Measurements from ENCODE around the gene VAV2.
"Not testable (repeated sequence)": the region's sequence is repeated elsewhere in the genome, so short reads cannot be mapped to it uniquely, and the experiment has no call there.

VAV2 gene

DNA sequence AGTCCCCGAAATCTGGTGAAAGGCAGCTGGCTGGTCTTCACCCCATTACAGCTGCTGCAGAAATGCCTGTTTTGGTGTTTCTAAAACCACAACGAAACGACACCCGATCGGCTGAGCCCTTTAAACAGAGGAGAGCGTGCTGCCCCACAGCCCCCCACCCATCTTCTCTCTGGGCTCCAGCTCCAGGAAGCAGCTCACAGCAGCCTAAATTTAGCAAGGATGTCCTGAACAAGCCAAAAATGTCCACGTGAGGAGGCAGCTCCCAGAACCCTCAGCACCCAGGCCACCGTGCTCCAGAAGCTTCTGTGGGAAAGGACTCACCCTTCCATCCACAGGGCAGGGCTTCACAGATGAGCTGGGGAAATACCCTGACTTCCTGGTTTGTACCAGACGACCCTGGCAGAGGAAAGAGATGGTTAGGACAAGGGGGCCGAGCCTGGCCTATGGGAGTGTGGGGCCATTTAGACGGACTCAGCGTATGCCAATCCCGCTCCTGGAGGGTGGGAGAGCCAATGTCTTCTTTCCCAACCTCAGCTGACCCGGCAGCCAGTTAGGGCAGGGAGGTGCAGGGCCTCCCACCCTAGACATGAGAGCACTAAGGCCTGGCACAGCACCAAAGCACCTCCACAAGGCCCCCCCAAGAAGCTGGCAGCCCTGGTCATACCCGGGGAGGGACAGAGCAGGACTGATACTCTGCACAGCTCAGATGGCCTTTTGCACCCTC, 214.9 kb downstream of the VAV2 start:
- no peak for DNase-seq

DNA sequence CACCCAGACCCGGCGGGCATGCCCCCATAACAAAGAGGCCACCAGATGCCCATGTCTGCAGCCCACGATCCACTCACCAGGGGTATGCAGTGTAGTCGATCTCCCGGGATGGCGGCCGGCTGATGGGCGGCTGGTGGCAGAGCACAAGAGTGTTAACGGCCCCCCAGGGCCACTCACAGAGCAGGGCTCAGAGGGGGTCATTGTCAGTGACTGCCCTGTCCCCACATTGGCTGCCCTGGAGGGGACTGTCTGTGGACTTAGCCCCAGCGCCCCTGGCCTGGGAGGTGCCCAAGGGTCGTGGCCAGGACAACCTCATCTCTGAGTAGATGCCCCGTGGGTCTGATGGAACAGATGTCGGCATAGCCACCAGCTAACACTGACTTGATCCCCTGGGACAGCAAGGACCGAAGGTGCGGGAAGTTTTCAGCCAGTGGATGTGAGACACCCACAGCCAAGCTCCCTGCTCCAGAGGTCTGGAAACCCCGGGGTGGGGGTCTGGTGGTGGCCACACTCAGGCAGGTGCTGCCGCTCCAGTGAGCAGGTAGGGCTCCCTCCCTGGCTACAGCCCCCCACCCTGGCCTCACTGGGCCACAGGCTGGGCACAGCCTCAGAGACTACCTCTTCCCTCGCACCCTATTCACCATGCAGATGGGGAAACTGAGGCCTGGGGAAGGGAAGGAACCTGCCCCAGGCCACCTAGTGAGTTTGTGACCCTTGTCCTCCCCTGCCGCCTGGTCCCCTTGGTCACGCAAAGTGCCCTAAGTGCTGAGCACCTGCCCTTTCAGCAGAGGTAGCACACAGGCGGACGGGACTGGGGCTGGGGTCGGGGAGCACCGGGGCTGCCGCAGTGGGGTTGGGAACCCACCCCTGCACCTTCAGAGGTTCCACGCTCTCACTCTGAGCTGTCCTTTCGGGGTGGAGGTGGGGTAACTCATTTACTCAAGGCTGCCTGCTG, 215.9 kb downstream of the VAV2 start:
- DNase-seq: no peak

DNA sequence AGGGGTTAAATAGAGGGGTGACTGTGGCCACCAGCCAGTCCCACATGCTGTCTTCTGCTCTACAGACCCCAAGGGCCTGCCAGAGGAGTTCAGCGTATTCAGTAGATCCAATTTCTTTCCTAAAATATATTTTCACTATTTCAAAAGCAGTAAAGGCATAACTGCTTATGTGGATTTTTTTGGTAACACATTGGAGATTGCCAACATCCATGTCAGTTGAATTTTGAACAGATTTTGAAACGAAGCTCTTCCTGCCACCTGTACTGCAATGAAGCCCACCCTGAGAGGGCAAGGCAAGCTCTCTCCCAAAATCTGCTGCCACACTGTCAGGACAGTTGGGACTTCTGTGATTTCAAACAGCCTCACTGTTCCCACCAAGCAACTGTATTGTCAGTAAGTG, 216.8 kb downstream of the VAV2 start:
- DNase-seq: no peak

DNA sequence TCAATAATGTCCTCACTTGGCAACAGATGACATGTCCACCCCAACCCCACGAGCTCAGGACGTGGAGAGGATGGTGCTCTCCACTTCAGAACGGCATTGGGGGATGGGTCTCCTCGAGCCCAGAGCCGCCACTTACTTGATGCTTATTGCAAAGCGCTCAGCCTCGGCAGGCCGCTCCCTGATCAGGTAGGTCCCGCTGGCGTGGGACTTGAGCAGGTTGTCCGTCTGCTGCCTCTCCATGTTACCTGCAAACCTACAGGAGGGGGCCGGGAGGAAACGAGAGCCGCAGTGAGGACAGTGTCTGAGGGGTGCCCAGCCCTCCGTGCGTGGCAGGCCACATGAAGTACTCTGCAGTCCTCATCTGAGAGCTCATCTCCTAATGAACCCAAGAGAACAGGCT, 217.3 kb downstream of the VAV2 start:
- DNase-seq: no peak

DNA sequence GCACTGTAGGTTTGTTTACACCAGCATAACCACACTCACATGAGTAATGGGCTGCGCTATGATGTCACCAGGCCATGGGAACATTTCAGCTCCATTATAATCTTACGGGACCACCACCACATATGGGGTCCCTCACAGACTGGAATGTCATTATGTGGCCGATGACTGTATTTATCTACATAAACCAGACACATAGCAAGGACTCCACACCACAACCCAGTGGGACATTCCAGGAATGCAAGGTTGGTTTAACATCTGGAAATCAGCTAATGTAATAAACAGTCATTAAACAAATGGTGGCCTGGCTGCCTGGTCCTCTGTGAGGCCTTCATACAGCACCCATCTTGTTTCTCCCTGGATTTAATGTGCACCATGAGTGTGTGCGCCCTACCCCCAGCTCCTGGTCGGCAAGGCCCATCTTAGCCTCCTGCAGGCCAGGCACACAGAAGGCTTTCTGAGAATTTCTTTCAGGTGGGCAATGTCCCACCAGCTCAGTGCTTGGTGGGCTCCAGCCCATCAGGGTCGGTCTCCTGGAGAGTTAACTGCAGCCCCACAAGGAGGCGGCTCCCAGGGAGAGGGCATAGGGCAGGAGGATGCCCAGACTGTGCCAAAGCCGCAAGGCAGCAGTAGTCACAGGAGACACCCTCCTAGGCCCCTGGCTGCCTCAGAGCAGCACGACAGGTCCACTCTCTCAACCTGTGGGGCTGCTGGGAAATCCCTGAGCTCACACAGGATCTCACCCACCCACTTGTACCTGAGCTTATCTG, 218.1 kb downstream of the VAV2 start:
- DNase-seq: no peak

GRCh38 chr9:133772581-133772980, 219.5 kb downstream of the VAV2 start:
- DNase-seq: no peak

GRCh38 chr9:133771486-133772482, 220.3 kb downstream of the VAV2 start:
- no peak for DNase-seq

DNA sequence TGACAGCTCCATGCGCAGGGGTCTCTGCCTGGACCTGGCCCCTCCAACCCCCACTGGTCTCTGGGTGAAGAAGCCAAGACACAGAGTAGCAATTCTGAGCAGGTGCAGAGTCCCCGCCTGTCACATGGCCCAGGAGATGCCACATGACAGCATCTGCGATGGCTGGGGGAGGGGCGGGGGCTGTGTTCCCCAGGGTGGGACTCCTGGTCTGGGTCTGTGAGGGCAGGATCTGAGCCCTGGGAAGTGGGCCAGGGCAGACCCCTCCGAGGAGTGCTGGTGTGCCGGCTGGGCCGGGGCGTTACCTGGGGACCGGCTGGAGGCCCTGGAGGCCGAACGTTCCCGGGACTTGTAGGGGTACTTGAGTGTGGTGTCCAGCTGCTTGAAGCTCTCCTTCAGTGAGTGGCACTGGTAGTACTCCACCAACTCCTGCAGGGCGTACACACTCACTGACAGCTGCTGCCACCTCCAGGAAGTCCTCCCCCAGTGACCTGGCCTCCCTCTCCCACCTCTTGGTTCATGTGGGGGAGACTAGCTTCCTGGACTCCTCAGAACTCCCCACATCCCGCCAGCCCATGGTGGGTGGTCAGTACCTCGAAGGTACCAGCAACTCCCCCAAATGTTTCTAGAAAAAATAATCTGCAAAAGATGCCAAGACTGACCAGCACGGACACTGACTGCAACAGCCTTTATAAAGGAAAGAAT, 221.9 kb downstream of the VAV2 start:
- DNase-seq: no peak

DNA sequence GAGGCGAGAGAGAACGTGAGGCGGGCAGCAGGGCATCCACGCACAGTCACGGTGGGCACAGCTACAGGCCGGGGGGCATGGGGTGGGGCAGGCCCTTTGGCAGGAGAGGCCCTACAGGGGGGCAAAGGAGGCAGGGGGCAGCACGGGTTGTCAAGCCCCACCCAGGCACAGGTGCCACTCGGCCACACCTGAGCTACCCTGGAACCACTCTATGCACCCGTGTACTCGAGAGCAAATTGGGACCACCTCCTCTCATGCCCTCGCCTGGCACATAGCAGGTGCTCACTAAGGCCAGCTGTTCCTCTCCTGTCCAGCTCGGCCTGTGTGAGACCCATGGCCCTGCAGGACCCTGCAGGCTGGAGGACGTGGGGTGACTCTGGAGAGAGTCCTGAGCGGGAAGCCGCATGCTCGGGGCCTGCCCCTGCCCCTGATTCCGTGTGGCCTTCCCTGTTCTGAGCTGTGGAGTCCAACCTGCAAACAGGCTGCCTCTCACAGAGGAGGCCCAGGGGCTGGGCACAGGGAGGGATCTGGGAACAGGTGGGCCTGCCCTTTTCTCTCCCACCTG, 222.5 kb downstream of the VAV2 start:
- DNase-seq: no peak

DNA sequence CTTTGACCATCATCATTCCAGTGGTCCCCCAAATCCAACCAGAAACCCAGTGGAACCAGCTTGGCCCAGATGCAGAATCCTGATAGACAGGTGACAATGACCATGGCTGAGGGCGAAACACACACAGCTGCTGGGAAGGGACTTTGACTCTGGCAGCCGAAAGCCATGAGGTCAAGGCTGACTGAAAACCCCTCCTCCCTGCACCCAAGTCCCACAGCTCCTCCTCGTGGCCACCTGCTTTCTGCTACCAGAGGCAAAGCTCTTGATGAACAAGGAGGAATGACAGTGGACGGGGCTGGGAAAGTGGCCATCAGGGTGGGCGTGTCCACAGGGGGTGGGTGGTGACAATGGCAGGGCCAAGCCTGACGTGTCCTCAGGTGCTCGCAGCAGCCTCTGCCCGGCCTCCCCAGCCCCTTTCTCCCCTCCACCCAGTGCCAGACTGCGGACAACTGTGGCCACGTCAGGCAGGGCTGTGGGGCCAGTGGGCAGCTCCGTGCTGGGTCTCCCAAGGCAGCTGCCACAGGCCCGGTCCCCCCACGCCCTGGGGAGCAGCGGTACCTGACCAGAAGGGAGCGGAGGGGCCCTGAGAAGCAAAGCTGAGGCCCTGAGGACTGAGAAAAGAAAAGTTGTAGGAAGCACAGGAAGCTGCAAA, 223.1 kb downstream of the VAV2 start:
- DNase-seq: no peak

- no peak for DNase-seq
These were observed 223.7 kb downstream of the VAV2 start for GRCh38 chr9:133768371-133768858.

DNA sequence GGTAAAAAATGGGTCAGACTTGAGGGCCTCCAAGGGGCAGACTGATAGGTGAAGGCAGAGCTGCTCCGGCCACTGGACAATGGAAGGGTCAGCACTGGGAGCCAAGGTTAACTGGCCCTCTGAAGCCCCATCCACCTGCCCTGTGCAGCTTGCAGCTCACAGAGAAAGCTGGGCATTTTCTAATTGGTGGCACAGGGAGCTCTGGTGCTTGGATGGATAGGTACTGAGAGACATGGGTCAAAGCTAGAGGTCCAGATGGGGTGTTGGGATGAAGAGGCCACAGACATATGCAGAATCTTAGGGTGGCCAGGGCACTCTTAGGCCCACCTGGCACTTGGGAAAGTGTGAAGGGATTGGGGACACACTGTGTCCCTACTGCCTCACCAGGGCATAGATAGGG, 224.5 kb downstream of the VAV2 start:
- no peak for DNase-seq

DNA sequence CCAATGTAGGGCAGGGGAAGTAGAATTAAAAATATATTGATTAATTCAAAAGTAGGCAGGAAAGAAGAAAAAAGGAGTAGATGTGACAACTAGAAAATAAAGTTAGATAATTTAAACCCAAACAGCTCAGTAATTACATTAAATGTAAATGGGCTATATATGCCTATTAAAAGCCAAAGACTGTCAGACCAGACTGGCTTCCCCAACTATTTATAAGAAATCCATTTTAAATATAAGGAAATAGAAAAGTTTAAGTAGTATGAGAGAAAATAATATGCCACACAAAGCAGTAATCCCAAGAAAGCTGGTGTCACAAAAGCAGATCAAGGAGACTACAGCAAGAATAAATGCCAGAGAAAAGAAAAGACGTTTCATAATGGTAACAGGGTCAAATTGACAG, 225.1 kb downstream of the VAV2 start:
- DNase-seq: no peak

- DNase-seq: not testable (repeated sequence)
These were observed 225.9 kb downstream of the VAV2 start for GRCh38 chr9:133766234-133766633.

GRCh38 chr9:133763272-133764183, 228.6 kb downstream of the VAV2 start:
- DNase-seq: no peak

DNA sequence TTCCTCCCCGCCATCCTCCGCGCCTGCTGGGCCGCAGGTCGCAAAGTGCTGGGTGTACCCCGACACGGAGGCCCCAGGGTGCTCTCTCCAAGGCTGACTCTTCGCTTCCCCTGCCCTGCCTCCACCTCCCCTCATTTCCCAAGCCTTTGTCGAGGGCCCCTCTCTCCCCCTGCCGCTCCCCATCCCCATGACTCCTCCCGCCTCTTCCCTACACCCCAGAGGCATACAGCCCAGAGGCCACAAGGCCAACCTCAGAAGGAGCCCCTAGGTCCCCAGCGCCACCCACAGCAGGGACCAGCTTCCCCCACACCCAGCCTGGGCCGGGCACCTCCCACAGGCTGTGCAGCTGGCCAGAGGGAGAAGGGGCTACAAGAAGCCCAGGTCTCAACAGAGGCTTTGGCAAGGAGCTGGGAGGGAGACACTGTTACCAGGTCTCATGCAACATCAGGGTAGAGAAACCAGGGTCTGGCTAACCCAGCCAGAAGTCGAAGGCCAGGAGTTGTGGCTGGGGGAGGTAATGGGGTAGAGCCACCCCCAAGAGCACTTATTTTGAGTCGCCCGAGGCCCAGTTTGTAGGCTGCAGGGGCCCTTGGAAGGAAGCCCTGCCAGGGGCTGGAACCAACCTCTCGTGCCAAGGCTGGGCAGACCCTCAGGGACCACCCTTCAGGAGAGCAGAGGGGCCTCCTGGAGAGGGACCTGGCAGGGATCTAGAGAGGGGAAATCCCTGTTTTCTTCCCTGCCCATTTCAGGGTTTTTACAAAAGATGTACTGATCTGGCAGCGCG, 229.4 kb downstream of the VAV2 start:
- DNase-seq: no peak

DNA sequence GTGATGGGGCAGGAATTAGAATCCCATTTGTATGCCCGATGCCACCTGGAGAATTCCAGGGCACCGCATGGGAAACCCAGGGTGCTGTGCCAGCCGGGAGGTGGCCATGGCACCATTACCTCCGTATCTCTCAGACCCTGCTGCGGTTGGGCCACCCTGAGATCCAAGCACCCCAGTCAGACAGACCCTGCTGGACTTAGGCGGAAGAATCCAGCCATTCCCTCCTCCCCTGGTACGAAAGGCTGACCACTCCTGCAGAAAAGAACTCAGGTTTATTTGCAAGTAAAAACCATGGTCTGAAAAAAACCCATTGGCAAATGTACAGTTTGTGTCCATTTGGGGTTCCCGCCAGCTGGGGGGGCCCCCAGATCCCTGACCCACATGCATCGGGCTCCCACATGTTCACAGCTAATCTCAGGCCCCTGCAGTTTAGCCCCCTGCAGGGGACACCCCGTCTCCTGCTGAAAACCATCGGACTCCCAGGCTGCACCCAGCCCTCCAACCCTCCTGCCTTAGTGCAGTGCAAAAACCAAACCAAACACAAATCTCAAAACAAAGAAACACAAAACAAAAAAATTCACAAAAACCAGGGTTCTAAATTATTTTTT, 230.4 kb downstream of the VAV2 start:
- no peak for DNase-seq

DNA sequence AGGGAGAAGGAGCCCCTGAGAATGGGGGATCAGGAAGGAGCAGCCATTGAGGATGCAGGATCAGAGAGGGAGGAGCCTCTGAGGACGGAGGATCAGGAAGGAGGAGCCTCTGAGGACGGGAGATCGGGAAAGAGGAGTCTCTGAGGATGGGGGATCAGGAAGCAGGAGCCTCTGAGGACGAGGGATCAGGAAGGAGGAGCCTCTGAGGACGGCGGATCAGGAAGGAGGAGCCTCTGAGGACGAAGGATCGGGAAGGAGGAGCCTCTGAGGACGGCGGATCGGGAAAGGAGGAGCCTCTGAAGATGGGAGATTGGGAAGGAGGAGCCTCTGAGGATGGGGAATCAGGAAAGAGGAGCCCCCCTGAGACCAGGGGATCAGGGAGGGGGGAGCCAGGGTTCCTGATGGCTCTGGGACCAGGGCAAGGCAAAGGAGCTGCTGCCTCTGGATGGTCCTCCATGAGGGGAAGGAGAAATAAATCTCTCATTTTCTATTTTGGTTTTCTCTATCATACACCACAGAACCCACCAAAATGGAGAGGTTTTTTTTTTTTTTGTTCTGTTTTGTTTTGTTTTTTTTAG, 231.3 kb downstream of the VAV2 start:
- DNase-seq: no peak
